ENCODE data around the gene LRRC8B. TPM values are rescaled to one million over a fixed set of nuclear protein-coding genes. Genes with fewer than 3 reads are reported as not detected.
"Not testable (repeated sequence)": the region's sequence is repeated elsewhere in the genome, so short reads cannot be mapped to it uniquely, and the experiment has no call there.

The LRRC8B gene
- total RNA-seq, 1 donor from 2014 or later = 76.8 TPM

- no peak overlapping the region for H3K4me3 Mint-ChIP-seq
- peak overlapping the region; percentile 55 for H3K27ac Mint-ChIP-seq
- H3K36me3 Mint-ChIP-seq (ENCODE audit: low read depth) = peaks cover 50% of the 10 kb centered on the region
- H3K27me3 Mint-ChIP-seq = no peaks in the 10 kb centered on the region
- H3K4me1 Mint-ChIP-seq = peaks cover 51% of the 10 kb centered on the region
- H3K9me3 Mint-ChIP-seq = peaks cover 12% of the 10 kb centered on the region
- DNase-seq = peak; percentile 37
- intact Hi-C loops (cut with micrococcal nuclease) = no loop called here
These were observed 92.4 kb downstream of the LRRC8B start for GRCh38 chr1:89616844-89617627.

DNA sequence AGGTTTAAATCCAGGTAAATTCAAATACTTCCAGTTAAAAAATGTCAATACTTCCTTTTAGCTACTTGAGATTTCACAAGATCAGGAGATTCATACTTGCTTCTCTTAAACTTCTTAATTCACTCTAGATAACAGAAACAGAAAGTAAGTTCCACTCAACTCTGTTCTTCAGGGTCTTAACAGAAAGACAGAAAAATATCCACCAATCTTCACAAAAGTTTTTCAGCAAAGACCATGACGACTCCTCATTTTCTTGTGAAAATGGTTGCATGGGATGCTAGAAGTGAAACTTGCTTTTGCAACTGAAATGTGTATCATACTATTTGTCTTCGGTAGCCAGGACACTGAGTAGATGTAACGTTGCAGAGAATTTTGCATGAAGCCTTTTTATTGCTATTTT lies 96.0 kb downstream of the LRRC8B start:
- Mint-ChIP-seq H3K4me1 (peaks cover 35% of the 10 kb centered on the region), H3K4me3 (peak overlapping the region; percentile 42), H3K9me3 (peaks cover 12% of the 10 kb centered on the region), H3K27me3 (no peaks in the 10 kb centered on the region), H3K27ac (peak overlapping the region; percentile 43), H3K36me3 (ENCODE audit: low read depth) (peaks cover 57% of the 10 kb centered on the region)
- DNase-seq = peak; percentile 56
- intact Hi-C loops (cut with micrococcal nuclease) = no loop called here

GRCh38 chr1:89622895-89623294 lies 98.3 kb downstream of the LRRC8B start:
- Mint-ChIP-seq H3K27ac (no peak overlapping the region), H3K9me3 (peaks cover 9% of the 10 kb centered on the region), H3K36me3 (ENCODE audit: low read depth) (peaks cover 43% of the 10 kb centered on the region), H3K4me1 (peaks cover 38% of the 10 kb centered on the region), H3K27me3 (no peaks in the 10 kb centered on the region), H3K4me3 (no peak overlapping the region)
- intact Hi-C loops (cut with micrococcal nuclease) = loop anchor here (1.0 kb wide), 1 partner anchor 140 kb away; no protein-coding TSS in a partner anchor
- DNase-seq = peak; percentile 58

GRCh38 chr1:89624314-89624713 lies 99.7 kb downstream of the LRRC8B start:
- Mint-ChIP-seq H3K9me3 (no peaks in the 10 kb centered on the region), H3K4me3 (no peak overlapping the region), H3K4me1 (peaks cover 46% of the 10 kb centered on the region), H3K36me3 (ENCODE audit: low read depth) (peaks cover 35% of the 10 kb centered on the region), H3K27ac (no peak overlapping the region), H3K27me3 (no peaks in the 10 kb centered on the region)
- intact Hi-C loops (cut with micrococcal nuclease) = no loop called here
- DNase-seq = peak; percentile 37

GRCh38 chr1:89624715-89625323 lies 100.2 kb downstream of the LRRC8B start:
- peaks cover 35% of the 10 kb centered on the region for H3K36me3 Mint-ChIP-seq (ENCODE audit: low read depth)
- no peak overlapping the region for H3K27ac Mint-ChIP-seq
- H3K9me3 Mint-ChIP-seq = no peaks in the 10 kb centered on the region
- H3K4me1 Mint-ChIP-seq = peaks cover 49% of the 10 kb centered on the region
- no peaks in the 10 kb centered on the region for H3K27me3 Mint-ChIP-seq
- intact Hi-C loops (cut with micrococcal nuclease) = no loop called here
- no peak overlapping the region for H3K4me3 Mint-ChIP-seq
- DNase-seq = peak; percentile 41

- H3K27me3 Mint-ChIP-seq = no peaks in the 10 kb centered on the region
- H3K9me3 Mint-ChIP-seq = no peaks in the 10 kb centered on the region
- peak; percentile 43 for DNase-seq
- no peak overlapping the region for H3K4me3 Mint-ChIP-seq
- H3K36me3 Mint-ChIP-seq (ENCODE audit: low read depth) = peaks cover 27% of the 10 kb centered on the region
- no peak overlapping the region for H3K27ac Mint-ChIP-seq
- peaks cover 59% of the 10 kb centered on the region for H3K4me1 Mint-ChIP-seq
- intact Hi-C loops (cut with micrococcal nuclease) = no loop called here
These were observed 103.0 kb downstream of the LRRC8B start for GRCh38 chr1:89627596-89627962.

DNA sequence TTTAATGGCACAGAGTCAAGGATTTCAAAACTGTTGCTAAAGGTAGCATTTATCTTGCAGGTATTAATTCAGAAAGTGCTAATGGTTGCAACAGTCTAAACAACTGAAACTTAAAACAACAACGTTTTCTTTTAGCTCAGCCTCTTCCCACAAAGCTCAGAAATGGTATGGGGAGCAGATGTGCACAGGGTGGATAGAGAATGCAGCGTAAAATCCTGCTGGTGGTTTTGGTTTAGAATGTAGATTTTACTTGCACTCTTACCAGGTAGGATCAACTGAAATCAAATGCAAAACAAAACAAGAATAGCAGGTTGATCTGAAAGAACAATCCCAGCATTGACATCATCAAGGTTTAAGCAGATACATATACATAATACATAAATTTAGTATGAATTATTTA lies 104.5 kb downstream of the LRRC8B start:
- Mint-ChIP-seq H3K4me1 (peaks cover 55% of the 10 kb centered on the region), H3K27ac (peak overlapping the region; percentile 85), H3K4me3 (peak overlapping the region; percentile 64), H3K27me3 (no peaks in the 10 kb centered on the region), H3K9me3 (no peaks in the 10 kb centered on the region), H3K36me3 (ENCODE audit: low read depth) (peaks cover 27% of the 10 kb centered on the region)
- peak; percentile 69 for DNase-seq
- intact Hi-C loops (cut with micrococcal nuclease) = no loop called here

GRCh38 chr1:89629600-89629999 lies 105.0 kb downstream of the LRRC8B start:
- Mint-ChIP-seq H3K36me3 (ENCODE audit: low read depth) (peaks cover 31% of the 10 kb centered on the region), H3K4me3 (peak overlapping the region; percentile 55), H3K4me1 (peaks cover 56% of the 10 kb centered on the region), H3K27ac (peak overlapping the region; percentile 85)
- H3K27me3 Mint-ChIP-seq; H3K9me3 Mint-ChIP-seq; intact Hi-C loops (cut with micrococcal nuclease): not testable (repeated sequence)
- peak; percentile 71 for DNase-seq

DNA sequence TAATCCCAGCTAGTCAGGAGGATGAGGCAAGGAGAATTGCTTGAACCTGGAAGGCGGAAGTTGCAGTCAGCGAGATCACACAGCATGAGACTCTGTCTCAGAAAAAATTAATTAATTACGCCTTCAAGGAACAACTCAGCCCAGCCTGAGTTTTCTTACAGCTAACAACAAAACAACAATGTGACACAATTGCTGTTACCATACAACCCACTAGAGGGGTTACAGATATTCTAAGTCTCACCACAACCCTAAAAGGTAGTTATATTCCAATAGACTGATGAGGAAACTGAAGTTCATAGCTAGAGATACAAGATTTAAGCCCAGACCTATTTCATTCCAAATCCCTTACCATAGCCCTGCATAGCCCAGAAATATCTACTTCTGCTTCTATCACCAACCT lies 105.4 kb downstream of the LRRC8B start:
- peak; percentile 59 for DNase-seq
- H3K4me3 Mint-ChIP-seq = peak overlapping the region; percentile 21
- intact Hi-C loops (cut with micrococcal nuclease) = no loop called here

GRCh38 chr1:89631816-89632656 lies 107.4 kb downstream of the LRRC8B start:
- Mint-ChIP-seq H3K27ac (peak overlapping the region; percentile 92), H3K4me1 (peaks cover 59% of the 10 kb centered on the region), H3K27me3 (no peaks in the 10 kb centered on the region), H3K4me3 (peak overlapping the region; percentile 96), H3K9me3 (no peaks in the 10 kb centered on the region), H3K36me3 (ENCODE audit: low read depth) (peaks cover 30% of the 10 kb centered on the region)
- peak; percentile 65 for DNase-seq
- intact Hi-C loops (cut with micrococcal nuclease) = loop anchor here (1.0 to 2.0 kb wide), 6 partner anchors 20 to 363 kb away; partner anchors contain the start of gene ZNF326

More for the DNA sequence above, 105.4 kb downstream of the LRRC8B start:
- peaks cover 30% of the 10 kb centered on the region for H3K36me3 Mint-ChIP-seq (ENCODE audit: low read depth)
- H3K9me3 Mint-ChIP-seq = no peaks in the 10 kb centered on the region
- H3K4me1 Mint-ChIP-seq = peaks cover 56% of the 10 kb centered on the region
- peak overlapping the region; percentile 54 for H3K27ac Mint-ChIP-seq
- H3K27me3 Mint-ChIP-seq = no peaks in the 10 kb centered on the region

DNA sequence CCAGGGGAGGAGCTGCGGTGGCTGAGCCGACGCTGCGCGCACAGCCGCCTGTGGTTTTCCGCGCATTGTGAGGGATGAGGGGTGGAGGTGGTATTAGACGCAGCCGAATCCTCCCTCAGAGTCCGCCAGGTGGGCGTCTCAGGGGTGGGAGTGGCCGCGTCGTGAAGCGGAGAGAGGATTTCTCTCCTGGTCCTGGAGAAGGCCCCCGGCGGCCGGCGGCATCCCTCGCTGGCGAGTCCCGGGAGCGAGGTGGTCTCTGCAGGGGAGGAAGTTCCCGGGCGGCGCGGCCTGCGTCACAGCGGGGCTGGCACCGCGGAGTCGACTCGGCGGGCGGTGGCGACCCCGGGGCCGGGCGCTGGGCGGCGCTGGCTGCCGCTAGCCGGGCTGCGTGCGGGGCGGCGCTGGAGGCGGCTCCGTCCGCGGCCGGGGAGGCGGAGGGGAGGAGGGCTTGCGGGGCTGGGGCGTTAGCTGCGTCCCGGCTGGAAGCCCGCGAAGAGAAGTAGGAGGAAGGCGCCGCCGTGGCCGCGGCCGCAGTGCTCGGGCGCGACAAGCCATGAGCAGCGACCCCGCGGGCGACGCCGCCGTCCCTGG lies 108.1 kb downstream of the LRRC8B start, which contains the start of gene LRRC8C:
LRRC8C (plus strand) TSS at position 464 of the 591 bp plus-strand sequence. CDS start 53,354 bp downstream, outside the sequence.
- H3K27me3 Mint-ChIP-seq = no peaks in the 10 kb centered on the region
- peak; percentile 97 for DNase-seq
- intact Hi-C loops (cut with micrococcal nuclease) = loop anchor here (1.0 to 2.0 kb wide), 8 partner anchors 20 to 362 kb away; partner anchors contain the start of genes LRRC8B and ZNF326
- H3K27ac Mint-ChIP-seq = peak within 1 kb of the TSS; percentile 95
- H3K4me3 Mint-ChIP-seq = peak within 1 kb of the TSS; percentile 96
- H3K36me3 Mint-ChIP-seq (ENCODE audit: low read depth) = peaks cover 34% of the 10 kb centered on the region
- no peaks in the 10 kb centered on the region for H3K9me3 Mint-ChIP-seq
- peaks cover 61% of the 10 kb centered on the region for H3K4me1 Mint-ChIP-seq

GRCh38 chr1:89633248-89633799 lies 108.7 kb downstream of the LRRC8B start:
- Mint-ChIP-seq H3K27ac (peak overlapping the region; percentile 95), H3K36me3 (ENCODE audit: low read depth) (peaks cover 38% of the 10 kb centered on the region), H3K9me3 (no peaks in the 10 kb centered on the region), H3K4me3 (peak overlapping the region; percentile 96), H3K27me3 (no peaks in the 10 kb centered on the region), H3K4me1 (peaks cover 64% of the 10 kb centered on the region)
- intact Hi-C loops (cut with micrococcal nuclease) = loop anchor here (1.0 to 2.0 kb wide), 5 partner anchors 85 to 361 kb away; partner anchors contain the start of genes LRRC8B and ZNF326
- DNase-seq = peak; percentile 90

Measured in activated CD4-positive, alpha-beta T cell treated with anti-CD3 and anti-CD28 coated beads, Interleukin-2, amount 10 ng/mL, durations not matched to agents 24 days and 14 days (primary cell).